Hepatocyte (in vitro differentiated cells): ENCODE measurements around the gene RBM5.

Experiments
- EZH2 ChIP-seq: fragments of 200-600 bp; sonication (generic); IDR thresholded peaks from 2 replicates; pipeline ENCODE4 v1.6.1; 2016; ENCODE audit warnings: antibody characterized with exemption, mild to moderate bottlenecking, borderline replicate concordance
- TF ChIP-seq, protein P1 (sequence below): fragments of 200-600 bp; sonication (generic); IDR thresholded peaks from 2 replicates; pipeline ENCODE4 v1.5.1; 2016; ENCODE audit warnings: antibody characterized with exemption, mild to moderate bottlenecking; ENCODE audit not compliant: poor library complexity

DNA sequence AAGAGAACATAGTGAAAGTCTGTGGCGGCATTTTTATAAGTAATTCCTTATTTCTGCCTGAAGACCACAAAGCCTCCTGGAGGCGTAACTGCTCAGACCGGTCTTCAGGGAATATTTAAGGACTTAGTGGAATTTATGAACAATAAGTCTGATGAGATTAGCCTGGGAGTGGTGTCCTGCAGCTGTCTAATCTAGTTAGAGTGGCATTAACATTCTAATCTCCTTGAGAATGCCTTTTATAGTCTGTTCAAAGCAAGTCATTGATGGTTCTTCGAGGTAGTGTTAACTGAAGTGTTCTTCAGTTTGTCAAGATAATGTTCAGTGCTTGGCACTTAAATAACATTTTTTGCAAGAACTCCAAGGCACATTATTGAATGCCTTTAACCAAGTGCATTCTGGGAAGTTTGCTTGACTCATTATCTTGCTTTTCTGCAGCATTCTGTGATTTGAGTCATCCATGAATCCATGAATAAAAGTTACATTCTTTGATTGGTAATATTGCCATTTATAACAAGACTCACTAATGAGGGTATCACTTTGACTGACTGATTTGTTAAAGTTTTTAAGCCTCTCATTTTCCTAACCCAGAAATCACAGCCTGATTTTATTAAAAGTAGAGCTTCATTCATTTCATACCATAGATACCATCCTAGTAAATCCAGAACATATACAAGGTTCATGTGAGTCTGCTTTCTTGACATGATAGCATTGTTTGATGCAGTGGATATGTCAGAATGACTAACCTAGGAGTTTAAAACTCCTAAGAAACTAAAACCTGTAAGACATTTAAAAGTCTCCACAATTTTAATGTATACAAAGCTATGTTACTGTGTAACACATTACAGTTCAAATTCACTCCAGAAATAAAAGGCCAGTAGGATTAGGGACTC is 12.5 kb downstream of the RBM5 start:
- TF ChIP-seq, protein P1, sequence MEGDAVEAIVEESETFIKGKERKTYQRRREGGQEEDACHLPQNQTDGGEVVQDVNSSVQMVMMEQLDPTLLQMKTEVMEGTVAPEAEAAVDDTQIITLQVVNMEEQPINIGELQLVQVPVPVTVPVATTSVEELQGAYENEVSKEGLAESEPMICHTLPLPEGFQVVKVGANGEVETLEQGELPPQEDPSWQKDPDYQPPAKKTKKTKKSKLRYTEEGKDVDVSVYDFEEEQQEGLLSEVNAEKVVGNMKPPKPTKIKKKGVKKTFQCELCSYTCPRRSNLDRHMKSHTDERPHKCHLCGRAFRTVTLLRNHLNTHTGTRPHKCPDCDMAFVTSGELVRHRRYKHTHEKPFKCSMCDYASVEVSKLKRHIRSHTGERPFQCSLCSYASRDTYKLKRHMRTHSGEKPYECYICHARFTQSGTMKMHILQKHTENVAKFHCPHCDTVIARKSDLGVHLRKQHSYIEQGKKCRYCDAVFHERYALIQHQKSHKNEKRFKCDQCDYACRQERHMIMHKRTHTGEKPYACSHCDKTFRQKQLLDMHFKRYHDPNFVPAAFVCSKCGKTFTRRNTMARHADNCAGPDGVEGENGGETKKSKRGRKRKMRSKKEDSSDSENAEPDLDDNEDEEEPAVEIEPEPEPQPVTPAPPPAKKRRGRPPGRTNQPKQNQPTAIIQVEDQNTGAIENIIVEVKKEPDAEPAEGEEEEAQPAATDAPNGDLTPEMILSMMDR, result no peak
- no peak for TF ChIP-seq EZH2
